ENCODE measurements around the gene CDH13.
A peak's percentile ranks its signal among the peaks of the same experiment; 100 is the strongest.

Gene CDH13

DNA sequence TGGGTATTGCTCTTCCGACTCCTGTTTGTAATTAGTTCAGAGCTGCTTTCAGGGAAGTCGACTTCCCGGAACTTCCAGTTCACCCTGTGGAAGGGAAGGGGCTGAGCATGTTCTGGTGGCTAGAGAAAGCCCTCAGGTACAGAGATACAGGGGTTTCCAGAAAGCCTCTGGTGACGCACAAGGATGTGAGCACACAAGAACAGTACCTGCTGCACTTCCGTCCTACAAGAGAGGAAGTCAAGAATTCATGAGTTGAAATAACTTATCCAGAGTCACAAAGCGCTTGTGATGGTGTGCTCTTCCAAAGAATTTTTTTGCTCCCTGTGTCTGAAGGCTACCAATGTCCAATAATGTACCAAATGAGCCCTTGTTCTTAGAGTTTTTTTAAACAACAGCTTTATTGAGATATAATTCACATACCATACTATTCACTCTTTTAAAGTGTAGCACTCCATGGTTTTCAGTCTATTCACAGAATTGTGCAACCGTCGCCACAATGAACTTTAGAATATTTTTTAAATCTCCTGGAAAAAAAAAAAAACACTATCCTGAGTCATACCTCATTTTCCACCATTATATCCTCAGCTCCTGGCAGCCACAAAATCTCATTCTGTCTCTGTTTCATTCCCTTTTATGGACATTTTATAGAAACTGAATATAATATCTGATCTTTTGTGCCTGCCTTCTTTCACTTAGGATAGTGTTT lies 327.6 kb downstream of the CDH13 start:
- DNase-seq (ENCODE audit: low read depth): peak; percentile 28

GRCh38 chr16:82955741-82956348 lies 329.1 kb downstream of the CDH13 start:
- DNase-seq (ENCODE audit: low read depth): no peak

DNA sequence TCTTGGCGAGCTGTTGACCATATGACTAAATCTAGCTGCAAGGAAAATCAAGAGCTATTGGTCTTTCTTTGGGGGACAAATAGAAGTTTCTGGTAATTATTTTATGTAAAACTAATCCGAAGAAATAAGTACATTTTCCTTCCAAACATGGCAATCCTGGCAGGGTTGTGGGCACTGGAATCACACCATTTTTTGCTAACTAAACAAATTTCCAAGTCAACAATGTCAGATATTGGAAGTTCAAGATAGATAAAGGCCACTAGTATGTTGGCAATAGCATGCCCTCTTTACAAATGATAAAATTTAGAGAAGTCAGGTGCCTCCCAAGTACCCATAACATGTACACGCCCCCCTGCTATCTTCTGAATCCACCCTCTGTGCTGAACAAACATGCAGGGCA lies 330.4 kb downstream of the CDH13 start:
- no peak for DNase-seq (ENCODE audit: low read depth)

DNA sequence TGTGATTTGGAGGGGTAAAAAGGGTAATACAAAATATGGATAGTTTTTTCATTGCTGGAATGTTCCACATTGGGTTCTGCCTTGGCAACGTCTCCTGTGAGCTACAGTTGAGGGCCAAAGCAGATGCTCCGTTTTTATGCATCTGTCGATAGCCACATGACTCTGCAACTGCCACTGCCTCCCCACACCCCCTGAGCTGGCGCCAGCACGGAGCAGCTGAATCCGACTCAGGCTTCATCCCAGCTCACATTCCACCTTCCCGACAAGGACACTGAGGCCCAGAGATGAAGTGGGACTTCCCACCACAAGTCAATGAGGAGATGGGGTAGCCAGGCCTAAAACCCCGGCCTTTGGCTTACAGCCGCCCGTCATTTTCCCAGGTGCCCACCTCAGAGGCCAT lies 334.1 kb downstream of the CDH13 start:
- DNase-seq (ENCODE audit: low read depth): no peak

DNA sequence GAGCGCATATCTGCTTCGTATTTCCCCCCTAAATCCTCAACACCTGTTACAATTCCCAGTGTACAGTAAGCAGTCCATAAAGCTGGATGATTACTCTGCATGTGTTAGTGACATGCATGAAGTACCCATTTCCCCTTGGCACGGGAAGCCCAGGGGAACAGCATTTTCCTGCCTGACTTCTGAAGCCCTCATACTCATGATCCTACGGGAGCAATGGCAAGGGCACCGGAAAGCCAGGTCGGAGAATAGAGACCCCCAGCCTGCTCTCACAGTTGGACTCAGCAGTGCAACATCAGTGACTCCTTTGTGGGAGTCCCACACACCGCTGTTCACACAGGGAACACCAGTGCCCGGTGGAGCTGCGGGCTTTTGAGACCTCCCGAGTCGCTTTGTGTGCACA lies 336.9 kb downstream of the CDH13 start:
- no peak for DNase-seq (ENCODE audit: low read depth)

GRCh38 chr16:82965808-82966207 lies 339.0 kb downstream of the CDH13 start:
- DNase-seq (ENCODE audit: low read depth): no peak

DNA sequence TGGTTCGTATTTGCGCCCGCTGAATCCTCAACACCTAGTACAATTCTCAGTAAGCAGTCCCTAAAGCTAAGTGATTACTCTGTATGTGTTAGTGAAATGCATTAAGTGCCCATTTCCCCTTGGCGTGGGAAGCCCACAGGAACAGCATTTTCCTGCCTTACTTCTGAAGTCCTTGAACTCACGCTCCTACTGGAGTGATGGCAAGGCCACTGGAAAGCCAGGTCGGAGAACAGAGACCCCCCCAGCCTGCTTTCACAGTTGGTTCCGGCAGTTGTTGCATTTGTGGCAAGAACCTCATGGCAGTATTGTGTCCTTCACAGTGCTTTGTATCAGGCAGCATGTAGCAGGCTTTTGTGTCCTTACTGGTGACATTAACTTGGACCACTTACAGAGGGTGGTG lies 340.7 kb downstream of the CDH13 start:
- DNase-seq (ENCODE audit: low read depth): no peak

- DNase-seq (ENCODE audit: low read depth): no peak
These were observed 344.4 kb downstream of the CDH13 start for GRCh38 chr16:82971126-82971525.

- DNase-seq (ENCODE audit: low read depth): no peak
These were observed 345.7 kb downstream of the CDH13 start for GRCh38 chr16:82972331-82972919.

DNA sequence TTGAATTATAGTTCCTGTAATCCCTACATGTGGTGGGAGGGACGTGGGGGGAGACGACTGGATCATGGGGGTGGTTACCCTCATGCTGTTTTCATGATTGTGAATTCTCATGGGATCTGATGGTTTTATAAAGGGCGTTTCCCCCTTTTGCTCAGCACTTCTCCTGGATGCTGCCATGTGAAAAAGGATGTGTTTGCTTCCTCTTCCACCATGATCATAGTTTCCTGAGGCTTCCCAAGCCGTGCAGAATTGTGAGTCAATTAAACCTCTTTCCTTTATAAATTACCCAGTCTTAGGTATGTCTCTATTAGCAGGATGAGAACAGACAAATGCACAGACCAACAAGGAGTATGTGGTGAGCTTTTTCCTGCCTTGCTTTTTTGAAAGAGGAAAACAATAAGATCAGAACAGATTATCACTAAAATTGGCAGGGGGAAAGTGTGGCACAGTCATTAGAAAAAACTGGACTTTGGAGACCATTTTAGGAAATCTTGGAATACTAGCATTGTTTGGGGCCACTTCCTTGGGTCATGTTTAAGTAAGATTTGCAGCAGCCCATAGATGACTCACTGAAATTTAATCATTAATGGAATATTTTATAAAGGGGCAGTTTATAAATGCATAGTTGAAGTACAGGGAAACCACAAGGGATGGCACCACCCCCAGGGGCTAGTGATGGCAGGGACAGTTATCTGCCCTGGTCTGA lies 352.8 kb downstream of the CDH13 start:
- no peak for DNase-seq (ENCODE audit: low read depth)

GRCh38 chr16:82980810-82981209 lies 354.0 kb downstream of the CDH13 start:
- no peak for DNase-seq (ENCODE audit: low read depth)

DNA sequence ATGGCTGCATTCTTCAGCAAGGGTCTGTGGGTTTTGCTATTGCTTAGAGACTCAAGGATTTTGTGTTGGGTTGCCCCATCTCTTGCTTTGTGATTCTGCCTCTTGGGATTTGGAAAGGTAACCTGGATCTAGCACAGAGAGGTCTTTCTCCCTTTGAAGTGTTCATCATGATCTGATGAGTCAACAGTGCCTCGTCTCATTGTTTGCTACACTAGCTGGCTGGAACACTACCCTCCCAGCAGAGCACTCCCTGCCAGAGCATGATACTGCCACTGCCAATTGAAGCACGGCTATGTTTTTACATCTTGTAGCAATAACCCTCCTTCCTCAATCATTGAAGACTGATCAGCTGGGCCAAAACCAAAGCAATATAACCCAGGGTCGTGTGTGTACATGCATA lies 361.0 kb downstream of the CDH13 start:
- no peak for DNase-seq (ENCODE audit: low read depth)

DNA sequence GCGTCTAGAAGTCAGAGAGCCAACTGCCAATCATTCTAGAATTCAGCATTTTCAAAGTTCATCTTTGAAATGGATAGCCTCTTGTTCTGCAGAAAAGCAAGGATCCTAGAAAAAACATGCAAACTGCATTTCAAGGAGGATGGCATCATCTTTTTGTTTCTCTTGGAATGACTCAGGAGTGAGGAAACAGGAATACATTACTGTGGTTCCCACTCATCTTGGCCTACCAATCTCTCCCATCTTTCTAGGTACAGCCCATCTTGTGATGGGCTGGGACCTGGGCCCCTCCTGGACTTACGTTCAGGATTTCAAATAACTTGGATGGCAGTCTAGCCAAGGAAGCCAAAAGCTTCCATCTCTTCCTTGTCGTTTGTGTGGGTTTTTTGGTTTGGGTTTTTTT lies 363.4 kb downstream of the CDH13 start:
- no peak for DNase-seq (ENCODE audit: low read depth)

DNA sequence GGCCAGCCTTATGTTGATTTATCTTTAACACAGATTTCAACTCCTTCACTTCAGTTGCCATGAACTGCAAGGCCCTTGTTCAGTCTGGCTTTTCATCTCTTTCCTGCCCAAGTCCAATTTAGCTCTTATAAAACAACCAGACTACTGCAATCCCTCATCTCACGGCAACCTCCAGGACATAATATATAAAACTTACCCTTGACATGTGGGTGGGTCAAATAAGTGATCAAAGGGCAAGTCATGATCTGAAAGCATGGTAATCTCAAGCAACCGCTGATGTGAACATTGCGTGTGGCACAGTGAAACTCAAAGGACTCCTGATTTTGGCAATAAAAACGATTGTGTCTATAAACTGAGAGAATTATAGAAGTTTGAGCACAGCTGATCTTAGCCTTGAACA lies 364.6 kb downstream of the CDH13 start:
- DNase-seq (ENCODE audit: low read depth): no peak

DNA sequence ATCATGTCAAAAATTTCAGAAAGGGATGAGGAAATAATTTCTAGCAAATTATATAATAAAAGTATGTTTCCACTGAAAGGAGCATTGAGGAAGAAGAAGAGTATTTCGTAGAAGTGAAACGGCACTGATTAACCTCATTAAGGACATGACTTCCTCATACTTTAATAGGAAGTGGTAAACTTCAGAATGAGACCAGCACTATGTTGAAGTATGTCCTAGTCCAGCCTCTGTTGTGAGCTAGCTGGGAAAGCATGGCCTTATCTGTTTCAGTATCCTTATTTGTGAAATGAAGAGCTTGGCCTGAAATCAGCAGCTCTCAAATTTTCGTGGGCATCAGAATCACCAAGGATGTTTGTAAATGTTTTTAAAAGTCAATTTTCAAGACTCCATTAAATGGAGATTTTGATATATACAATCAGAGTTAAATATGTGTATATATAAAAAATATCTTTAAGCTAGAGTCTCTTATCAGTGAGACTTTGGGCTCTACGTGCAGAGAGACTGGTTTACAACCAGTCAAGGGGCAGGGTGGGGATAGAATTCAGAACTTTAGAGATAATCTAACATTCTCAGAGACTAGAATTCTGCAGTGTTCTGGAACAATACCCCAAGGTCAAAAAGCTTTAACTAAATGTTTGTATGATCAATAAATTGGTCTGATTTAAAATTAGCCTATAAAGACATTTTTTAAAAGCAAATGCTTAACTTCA lies 365.4 kb downstream of the CDH13 start:
- no peak for DNase-seq (ENCODE audit: low read depth)

GRCh38 chr16:82992786-82993185 lies 366.0 kb downstream of the CDH13 start:
- no peak for DNase-seq (ENCODE audit: low read depth)

- no peak for DNase-seq (ENCODE audit: low read depth)
These were observed 366.6 kb downstream of the CDH13 start for GRCh38 chr16:82993415-82993814.

- no peak for DNase-seq (ENCODE audit: low read depth)
These were observed 367.2 kb downstream of the CDH13 start for GRCh38 chr16:82993926-82994325.

GRCh38 chr16:82995286-82995923 lies 368.6 kb downstream of the CDH13 start:
- DNase-seq (ENCODE audit: low read depth): no peak

- DNase-seq (ENCODE audit: low read depth): peak; percentile 70
These were observed 369.2 kb downstream of the CDH13 start for GRCh38 chr16:82995924-82996441.

DNA sequence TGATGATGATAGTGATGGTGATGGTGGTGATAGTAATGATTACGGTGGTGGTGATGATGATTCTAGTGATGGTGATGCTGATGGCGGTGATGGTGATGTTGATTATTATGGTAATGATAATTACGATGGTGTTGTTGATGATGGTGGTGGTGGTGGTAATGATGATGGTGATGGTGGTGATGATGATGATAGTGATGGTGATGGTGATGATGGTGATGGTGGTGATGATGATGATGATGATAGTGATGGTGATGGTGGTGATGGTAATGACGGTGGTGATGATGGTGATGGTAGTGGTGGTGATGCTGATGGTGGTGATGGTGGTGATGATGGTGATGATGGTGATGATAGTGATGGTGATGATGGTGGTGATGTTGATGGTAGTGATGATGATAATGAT lies 370.0 kb downstream of the CDH13 start:
- DNase-seq (ENCODE audit: low read depth): no peak

DNA sequence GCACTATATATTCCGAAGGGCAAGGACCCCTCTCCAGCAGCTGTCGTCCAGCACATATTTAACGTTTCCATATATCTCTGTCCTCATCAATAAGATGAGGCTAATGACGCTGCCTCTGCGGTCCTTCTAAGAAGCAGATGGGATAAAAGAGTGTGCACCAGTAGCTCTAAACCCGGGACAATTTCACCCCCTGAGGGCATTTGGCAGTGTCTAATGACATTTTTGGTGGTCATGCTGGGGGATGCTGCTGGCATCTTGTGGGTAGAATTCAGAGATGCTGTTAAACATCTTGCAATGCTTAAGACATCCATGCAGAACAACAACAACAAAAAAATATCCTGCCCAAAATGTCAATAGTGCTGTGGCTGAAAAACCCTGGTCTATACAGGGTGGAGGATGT lies 372.9 kb downstream of the CDH13 start:
- DNase-seq (ENCODE audit: low read depth): no peak

Measured in non-pigmented ciliary epithelial cell (primary cell).